Activated CD4-positive, alpha-beta memory T cell treated with anti-CD3 and anti-CD28 coated beads, Interleukin-2, amount 10 ng/mL, durations not matched to agents 7 days and 5 days (primary cell): ENCODE measurements around the gene SHMT2. TPM values are rescaled to one million over a fixed set of nuclear protein-coding genes. Genes with fewer than 3 reads are reported as not detected.

ENCODE experiments used
- CTCF ChIA-PET: fragments of 350-600 bp; sonication (Branson Sonifier 250); formaldehyde crosslinking; loops from one replicate; lab custom pipeline; 2021; ENCODE audit warnings: antibody characterized with exemption, inconsistent platforms; lab: Charles Lee
- POLR2A ChIA-PET: fragments of 350-600 bp; sonication (Branson Sonifier 250); formaldehyde crosslinking; loops from one replicate; lab custom pipeline; 2021; ENCODE audit warnings: antibody characterized with exemption; lab: Charles Lee
- DNase-seq: peaks from one replicate; pipeline ENCODE4 v3.0.0-alpha.2; 2020
- H3K27ac Mint-ChIP-seq: one replicate; pipeline ENCODE4 v1.8.0; 2021; ENCODE audit warnings: mild to moderate bottlenecking, mixed read lengths
- H3K27me3 Mint-ChIP-seq: one replicate; pipeline ENCODE4 v1.8.0; 2021; ENCODE audit warnings: mixed read lengths
- H3K36me3 Mint-ChIP-seq: one replicate; pipeline ENCODE4 v1.8.0; 2021; ENCODE audit warnings: low read depth, mixed read lengths
- H3K4me1 Mint-ChIP-seq: one replicate; pipeline ENCODE4 v1.8.0; 2021; ENCODE audit warnings: mixed read lengths
- H3K4me3 Mint-ChIP-seq: one replicate; pipeline ENCODE4 v1.8.0; 2021; ENCODE audit warnings: mild to moderate bottlenecking, mixed read lengths
- H3K9me3 Mint-ChIP-seq: one replicate; pipeline ENCODE4 v1.8.0; 2021; ENCODE audit warnings: mixed read lengths
- total RNA-seq, 2 experiments: library from RNA; stranded (reverse); gene quantifications; one replicate each; pipeline ENCODE4 v1.2.3, GENCODE V29; 2021

SHMT2 gene
- total RNA-seq, 2 experiments from 2014 or later = 224 to 244 TPM

- POLR2A ChIA-PET = no interaction called here
- Mint-ChIP-seq H3K36me3 (no peaks in the 10 kb centered on the region), H3K4me1 (peaks cover 30% of the 10 kb centered on the region), H3K9me3 (no peaks in the 10 kb centered on the region), H3K4me3 (no peak overlapping the region), H3K27ac (no peak overlapping the region), H3K27me3 (peaks cover 30% of the 10 kb centered on the region)
- CTCF ChIA-PET = interaction anchor here (1.0 to 8.5 kb wide), 4 partner anchors 15 to 50 kb away, joined by 3 to 253 read pairs (median 57); partner anchors contain the start of gene SHMT2
- DNase-seq = no peak
Observed at GRCh38 chr12:57211791-57212700, 17.5 kb upstream of the SHMT2 start.

GRCh38 chr12:57212701-57213057 lies 16.8 kb upstream of the SHMT2 start:
- ChIA-PET CTCF (interaction anchor here (0.7 to 8.5 kb wide), 12 partner anchors 15 to 240 kb away, joined by 3 to 253 read pairs (median 4); partner anchors contain the start of gene SHMT2), POLR2A (interaction anchor here (3.0 kb wide), 1 partner anchor 29 kb away, joined by 28 read pairs; no protein-coding TSS in a partner anchor)
- H3K27ac Mint-ChIP-seq = no peak overlapping the region
- peaks cover 36% of the 10 kb centered on the region for H3K4me1 Mint-ChIP-seq
- H3K36me3 Mint-ChIP-seq = no peaks in the 10 kb centered on the region
- H3K27me3 Mint-ChIP-seq = peaks cover 36% of the 10 kb centered on the region
- no peak for DNase-seq
- H3K9me3 Mint-ChIP-seq = no peaks in the 10 kb centered on the region
- no peak overlapping the region for H3K4me3 Mint-ChIP-seq

GRCh38 chr12:57213058-57213715 lies 16.3 kb upstream of the SHMT2 start:
- DNase-seq = peak; percentile 87
- peak overlapping the region; percentile 3 for H3K27ac Mint-ChIP-seq
- H3K9me3 Mint-ChIP-seq = no peaks in the 10 kb centered on the region
- ChIA-PET POLR2A (interaction anchor here (1.8 to 3.0 kb wide), 3 partner anchors 25 to 101 kb away, joined by 6 to 28 read pairs (median 24); a partner anchor contains a TSS), CTCF (interaction anchor here (0.6 to 8.5 kb wide), 29 partner anchors 10 to 1525 kb away, joined by 3 to 253 read pairs (median 3); partner anchors contain the start of gene SHMT2)
- no peak overlapping the region for H3K4me3 Mint-ChIP-seq
- peaks cover 39% of the 10 kb centered on the region for H3K4me1 Mint-ChIP-seq
- no peaks in the 10 kb centered on the region for H3K36me3 Mint-ChIP-seq
- peaks cover 41% of the 10 kb centered on the region for H3K27me3 Mint-ChIP-seq

- H3K36me3 Mint-ChIP-seq = no peaks in the 10 kb centered on the region
- no peaks in the 10 kb centered on the region for H3K9me3 Mint-ChIP-seq
- no peak for DNase-seq
- CTCF ChIA-PET = interaction anchor here (0.6 to 8.5 kb wide), 29 partner anchors 9 to 1526 kb away, joined by 3 to 253 read pairs (median 3); partner anchors contain the start of genes INHBE and SHMT2
- H3K4me3 Mint-ChIP-seq = no peak overlapping the region
- peaks cover 48% of the 10 kb centered on the region for H3K27me3 Mint-ChIP-seq
- no peak overlapping the region for H3K27ac Mint-ChIP-seq
- POLR2A ChIA-PET = interaction anchor here (1.8 to 3.0 kb wide), 4 partner anchors 16 to 102 kb away, joined by 6 to 28 read pairs (median 22); partner anchors contain the start of gene SHMT2
- H3K4me1 Mint-ChIP-seq = peaks cover 39% of the 10 kb centered on the region
Observed at GRCh38 chr12:57213763-57214397, 15.6 kb upstream of the SHMT2 start.

DNA sequence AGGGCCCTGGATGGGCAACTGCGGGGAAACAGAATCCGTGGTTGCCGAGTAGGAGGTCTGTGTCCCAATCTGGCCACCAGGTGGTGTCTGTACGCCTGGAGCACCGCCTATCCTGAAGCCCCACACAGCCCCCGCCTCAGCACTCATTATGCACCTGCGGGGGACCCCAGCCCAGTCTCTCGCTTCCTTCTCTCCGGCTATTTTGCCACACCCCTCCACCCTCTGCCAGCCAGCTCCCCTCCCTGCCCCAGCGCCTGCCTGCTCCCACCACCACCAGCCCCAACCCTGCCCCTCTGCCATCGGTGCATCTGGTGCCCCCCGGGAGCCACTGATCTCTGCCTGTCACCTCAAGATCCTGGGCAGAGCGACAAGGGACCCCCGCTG lies 15.1 kb upstream of the SHMT2 start:
- ChIA-PET POLR2A (interaction anchor here (1.8 to 3.0 kb wide), 4 partner anchors 15 to 102 kb away, joined by 6 to 28 read pairs (median 22); partner anchors contain the start of gene SHMT2), CTCF (interaction anchor here (0.7 to 8.5 kb wide), 15 partner anchors 9 to 263 kb away, joined by 3 to 253 read pairs (median 4); partner anchors contain the start of genes INHBE and SHMT2)
- Mint-ChIP-seq H3K9me3 (no peaks in the 10 kb centered on the region), H3K27ac (no peak overlapping the region), H3K4me1 (peaks cover 39% of the 10 kb centered on the region), H3K27me3 (peaks cover 53% of the 10 kb centered on the region), H3K36me3 (no peaks in the 10 kb centered on the region), H3K4me3 (no peak overlapping the region)
- peak; percentile 74 for DNase-seq

DNA sequence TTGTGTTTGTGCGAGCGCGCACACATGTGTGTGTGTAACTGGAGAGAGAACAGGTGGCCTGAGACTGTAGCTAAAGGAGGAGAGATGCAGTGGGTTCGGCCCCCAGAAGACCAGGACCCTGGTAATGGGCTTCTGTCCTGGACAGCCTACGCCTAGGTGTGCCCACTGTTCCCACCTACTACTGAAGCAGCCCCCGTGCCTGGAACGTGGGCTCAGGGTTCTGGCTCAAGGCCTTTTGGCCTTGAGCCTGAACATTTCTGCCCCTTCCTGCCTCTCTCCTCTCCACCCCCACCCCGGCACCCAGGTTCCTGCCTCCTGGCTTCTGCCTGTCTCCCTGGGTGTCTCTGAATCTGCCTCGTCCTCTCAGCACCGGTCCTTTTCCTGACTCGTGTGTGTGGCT lies 14.4 kb upstream of the SHMT2 start:
- Mint-ChIP-seq H3K27me3 (peaks cover 59% of the 10 kb centered on the region), H3K27ac (no peak overlapping the region), H3K4me3 (no peak overlapping the region), H3K9me3 (no peaks in the 10 kb centered on the region), H3K36me3 (no peaks in the 10 kb centered on the region), H3K4me1 (peaks cover 39% of the 10 kb centered on the region)
- CTCF ChIA-PET = interaction anchor here (0.7 to 8.5 kb wide), 7 partner anchors 8 to 262 kb away, joined by 3 to 253 read pairs (median 6); partner anchors contain the start of gene SHMT2
- DNase-seq = no peak
- POLR2A ChIA-PET = interaction anchor here (1.0 to 3.0 kb wide), 5 partner anchors 10 to 103 kb away, joined by 4 to 28 read pairs (median 19); partner anchors contain the start of gene SHMT2

GRCh38 chr12:57215668-57216013 lies 13.9 kb upstream of the SHMT2 start:
- Mint-ChIP-seq H3K4me3 (peak overlapping the region; percentile 66), H3K27me3 (peaks cover 61% of the 10 kb centered on the region), H3K27ac (no peak overlapping the region), H3K4me1 (peaks cover 39% of the 10 kb centered on the region), H3K36me3 (no peaks in the 10 kb centered on the region), H3K9me3 (no peaks in the 10 kb centered on the region)
- peak; percentile 65 for DNase-seq
- CTCF ChIA-PET = interaction anchor here (0.7 to 8.5 kb wide), 3 partner anchors 12 to 86 kb away, joined by 3 to 253 read pairs (median 110); partner anchors contain the start of gene SHMT2
- POLR2A ChIA-PET = interaction anchor here (1.0 to 3.0 kb wide), 4 partner anchors 10 to 26 kb away, joined by 4 to 28 read pairs (median 22); partner anchors contain the start of gene SHMT2

DNA sequence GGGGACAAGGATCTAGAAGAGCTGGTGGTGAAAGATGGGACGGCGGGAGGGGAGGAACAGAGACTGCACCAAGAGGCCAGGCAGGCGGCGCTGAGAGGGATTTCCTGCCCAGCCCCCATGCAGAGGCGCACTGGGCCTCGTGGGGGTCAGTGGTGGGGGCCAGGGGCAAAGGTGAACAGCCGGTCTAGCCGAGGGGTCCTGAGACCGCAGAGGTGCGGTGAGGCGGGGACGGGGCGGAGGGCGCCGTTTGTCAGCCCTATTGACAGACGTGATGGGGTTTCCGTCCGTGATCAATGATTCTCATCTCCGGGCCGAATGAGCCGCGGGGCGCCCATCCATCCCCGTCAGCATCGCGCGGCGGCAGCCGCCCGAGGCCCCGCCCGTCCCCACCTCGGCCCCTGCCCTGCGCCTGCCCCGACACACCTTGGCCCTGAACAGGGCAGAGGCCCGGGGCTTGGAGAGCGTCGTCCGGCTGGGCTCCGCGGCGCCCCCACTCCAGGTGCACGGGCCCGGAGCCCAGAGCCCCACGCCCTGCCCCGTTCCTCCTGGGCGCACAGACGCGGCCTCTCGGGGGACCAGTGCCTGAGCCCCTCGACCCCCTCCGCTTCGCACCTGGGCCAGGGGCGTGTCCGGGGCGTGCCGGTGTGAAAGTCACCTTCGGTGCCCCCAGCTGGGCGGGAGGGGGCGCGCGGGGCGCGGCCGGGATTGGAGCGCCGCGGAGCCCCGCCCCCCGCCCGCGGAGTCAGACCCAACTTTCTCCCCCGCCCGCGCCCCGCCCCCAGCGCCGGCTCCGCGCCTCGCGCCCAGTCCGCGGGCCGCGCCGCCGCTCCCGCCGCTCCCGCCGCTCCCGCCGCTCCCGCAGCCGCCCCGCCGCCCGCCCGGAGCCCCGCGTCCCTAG lies 13.2 kb upstream of the SHMT2 start, which contains the start of gene NXPH4:
TSS of gene NXPH4 (plus strand) at position 781 of the 898 bp plus-strand sequence. CDS start 176 bp downstream, outside the sequence.
- H3K27ac Mint-ChIP-seq = no peak within 1 kb of the TSS
- ChIA-PET CTCF (interaction anchor here (0.7 to 8.5 kb wide), 3 partner anchors 11 to 86 kb away, joined by 3 to 253 read pairs (median 110); partner anchors contain the start of gene SHMT2), POLR2A (interaction anchor here (1.0 to 3.0 kb wide), 5 partner anchors 9 to 105 kb away, joined by 3 to 24 read pairs (median 6); partner anchors contain the start of genes SHMT2 and STAT6)
- H3K4me3 Mint-ChIP-seq = peak within 1 kb of the TSS; percentile 70
- H3K9me3 Mint-ChIP-seq = no peaks in the 10 kb centered on the region
- H3K4me1 Mint-ChIP-seq = peaks cover 42% of the 10 kb centered on the region
- peak; percentile 56 for DNase-seq
- peaks cover 3% of the 10 kb centered on the region for H3K36me3 Mint-ChIP-seq
- peaks cover 67% of the 10 kb centered on the region for H3K27me3 Mint-ChIP-seq

DNA sequence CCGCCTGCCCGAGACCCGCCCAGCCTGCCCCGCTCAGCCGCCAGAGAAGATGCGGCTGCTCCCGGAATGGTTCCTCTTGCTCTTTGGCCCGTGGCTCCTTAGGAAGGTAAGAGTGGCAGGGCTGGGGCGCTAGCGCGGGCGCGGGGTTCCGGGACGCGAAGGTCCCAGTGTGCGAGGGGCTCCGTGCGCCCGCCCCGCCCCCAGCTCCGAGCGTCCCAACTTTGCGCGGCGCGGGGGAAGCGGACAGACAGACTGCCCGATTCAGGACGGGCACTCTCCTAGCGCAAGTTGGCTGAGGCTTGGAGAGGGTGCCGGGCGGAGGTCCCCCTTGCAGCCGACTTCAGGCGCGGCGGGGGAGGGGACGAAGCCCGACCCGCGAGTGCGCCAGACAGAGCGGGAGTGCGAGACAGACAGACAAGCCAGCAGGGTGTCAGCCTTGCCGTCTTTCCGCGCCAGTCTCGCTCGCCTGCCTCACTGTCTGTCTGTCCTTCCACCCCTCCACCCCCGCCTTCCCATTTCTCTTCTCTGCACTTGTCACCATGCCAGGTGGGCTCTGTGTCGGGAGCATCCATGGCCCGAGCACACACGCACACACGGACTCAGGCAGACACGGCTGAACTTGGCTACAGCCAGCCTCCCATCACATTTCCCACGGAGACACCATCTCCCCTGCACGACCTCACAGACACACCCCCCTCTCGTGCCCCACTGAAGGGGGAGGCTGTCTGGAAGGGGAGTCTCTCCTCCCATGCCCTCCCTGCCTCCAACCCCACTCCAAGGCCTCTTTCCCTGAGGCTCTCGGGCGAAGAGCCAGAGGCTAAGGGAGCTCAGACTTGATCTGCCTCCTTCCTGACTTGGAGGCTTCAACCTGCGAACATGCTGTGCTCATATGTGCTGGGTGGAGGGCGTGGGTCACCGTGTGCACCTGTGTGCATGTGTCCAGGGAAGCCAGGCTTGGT lies 12.3 kb upstream of the SHMT2 start:
- peak overlapping the region; percentile 70 for H3K4me3 Mint-ChIP-seq
- ChIA-PET CTCF (interaction anchor here (0.7 to 8.5 kb wide), 3 partner anchors 12 to 33 kb away, joined by 4 to 253 read pairs (median 7); partner anchors contain the start of gene SHMT2), POLR2A (interaction anchor here (0.9 to 1.9 kb wide), 5 partner anchors 10 to 106 kb away, joined by 3 to 6 read pairs (median 3); partner anchors contain the start of genes SHMT2 and STAT6)
- H3K4me1 Mint-ChIP-seq = peaks cover 45% of the 10 kb centered on the region
- no peak overlapping the region for H3K27ac Mint-ChIP-seq
- no peaks in the 10 kb centered on the region for H3K9me3 Mint-ChIP-seq
- peaks cover 77% of the 10 kb centered on the region for H3K27me3 Mint-ChIP-seq
- H3K36me3 Mint-ChIP-seq = peaks cover 3% of the 10 kb centered on the region
- DNase-seq = peak; percentile 20
